OCI-LY7 (cell line): ENCODE results near the gene ALAS2. TPM values are rescaled to one million over a fixed set of nuclear protein-coding genes. Genes with fewer than 3 reads are reported as not detected.

Experiments
- BruUV-seq: library from RNA; stranded (reverse); fragments of 400-500 nt; replicated peaks from 2 replicates; lab custom pipeline; 2021; lab: Mats Ljungman, UMichigan
- CTCF ChIA-PET: fragments of 300-600 bp; sonication (Branson Sonifier 250); formaldehyde crosslinking; loops from one replicate; lab custom pipeline; 2022; ENCODE audit warnings: antibody characterized with exemption; ENCODE audit not compliant: unreplicated experiment; lab: Charles Lee
- POLR2A ChIA-PET: fragments of 300-600 bp; sonication (Branson Sonifier 250); formaldehyde crosslinking; loops from one replicate; lab custom pipeline; 2022; ENCODE audit warnings: antibody characterized with exemption; lab: Charles Lee
- DNase-seq: peaks from one replicate; pipeline ENCODE4 v3.0.0-alpha.2; 2015; ENCODE audit warnings: low spot score
- H2AFZ ChIP-seq: fragments of 200-600 bp; sonication (generic), shearing (Covaris generic); 2 replicates; pipeline ENCODE4 v1.6.1; 2014; ENCODE audit warnings: mild to moderate bottlenecking, antibody characterized with exemption, low read length, moderate library complexity
- H3K27ac ChIP-seq: fragments of 200-600 bp; sonication (generic); 2 replicates; pipeline ENCODE4 v1.5.1; 2014; ENCODE audit warnings: mixed run types, low read depth, mild to moderate bottlenecking, moderate library complexity, low read length, inconsistent platforms; ENCODE audit not compliant: poor library complexity, severe bottlenecking
- H3K36me3 ChIP-seq: fragments of 200-600 bp; sonication (generic); 2 replicates; pipeline ENCODE4 v1.6.1; 2014; ENCODE audit warnings: mild to moderate bottlenecking, antibody characterized with exemption, low read length, moderate library complexity, mixed read lengths; ENCODE audit not compliant: insufficient read depth
- H3K4me1 ChIP-seq: fragments of 200-600 bp; sonication (generic); 2 replicates; pipeline ENCODE4 v1.5.1; 2014; ENCODE audit warnings: mild to moderate bottlenecking, low read length; ENCODE audit not compliant: insufficient read depth, poor library complexity, severe bottlenecking
- H3K4me2 ChIP-seq: fragments of 200-600 bp; sonication (generic); 2 replicates; pipeline ENCODE4 v1.6.1; 2014; ENCODE audit warnings: mild to moderate bottlenecking, low read length
- H3K4me3 ChIP-seq: fragments of 200-600 bp; sonication (generic); 2 replicates; pipeline ENCODE4 v1.5.1; 2014; ENCODE audit warnings: mild to moderate bottlenecking, low read depth, low read length; ENCODE audit not compliant: poor library complexity, severe bottlenecking
- H3K79me2 ChIP-seq: fragments of 200-600 bp; sonication (generic); 2 replicates; pipeline ENCODE4 v1.6.1; 2016; ENCODE audit warnings: low read depth, mild to moderate bottlenecking, low read length, moderate library complexity, mixed read lengths; ENCODE audit not compliant: insufficient read depth
- H3K9me2 ChIP-seq: fragments of 200-600 bp; sonication (generic); 2 replicates; pipeline ENCODE4 v1.6.1; 2016; ENCODE audit warnings: mild to moderate bottlenecking, low read length, mixed read lengths; ENCODE audit not compliant: insufficient read depth
- H3K9me3 ChIP-seq: fragments of 200-600 bp; sonication (generic); 2 replicates; pipeline ENCODE4 v1.6.1; 2014; ENCODE audit warnings: mild to moderate bottlenecking, mixed run types, low read length, mixed read lengths
- H4K20me1 ChIP-seq: fragments of 200-600 bp; sonication (generic); 2 replicates; pipeline ENCODE4 v1.6.1; 2014; ENCODE audit warnings: mild to moderate bottlenecking, antibody characterized with exemption, low read length, moderate library complexity, mixed read lengths; ENCODE audit not compliant: insufficient read depth
- CTCF ChIP-seq: fragments of 200-600 bp; sonication (generic); conservative IDR thresholded peaks from 2 replicates; pipeline ENCODE4 v1.5.1; 2014; ENCODE audit warnings: mild to moderate bottlenecking, antibody characterized with exemption, low read length, moderate library complexity, mixed read lengths
- EZH2phosphoT487 ChIP-seq: fragments of 200-600 bp; sonication (generic); IDR thresholded peaks from 2 replicates; pipeline ENCODE4 v1.6.1; 2018; ENCODE audit warnings: low read depth, borderline replicate concordance, mild to moderate bottlenecking, mixed run types, antibody characterized with exemption, low read length, moderate library complexity, mixed read lengths
- intact Hi-C: fragments of 100-400 bp; cut with micrococcal nuclease; formaldehyde crosslinking; loops from one replicate; pipeline ENCODE4 v1.10.0; 2022; ENCODE audit not compliant: unreplicated experiment
- total RNA-seq, 2 experiments: library from RNA; depleted of rRNA in 1 of 2; stranded (reverse); fragments of >200 nt in 1 of 2; shearing (Covaris generic) in 1 of 2; gene quantifications; 2 replicates each; pipeline ENCODE4 v1.2.3, GENCODE V29; 2014 to 2022

Gene ALAS2
- total RNA-seq, 2 experiments from 2014 or later = not detected

GRCh38 chrX:54999717-55000598 lies 30.8 kb downstream of the ALAS2 start, which contains the start of gene APEX2:
TSS of gene APEX2 (plus strand) at chrX:55000363. CDS start at chrX:55000423, 60 bp downstream.
- CTCF ChIA-PET = interaction anchor here (0.5 kb wide), 1 partner anchor 1596 kb away, joined by 3 read pairs; no protein-coding TSS in a partner anchor
- H3K79me2 ChIP-seq = peaks cover 17% of the 10 kb centered on the region
- POLR2A ChIA-PET = interaction anchor here (0.7 to 2.4 kb wide), 8 partner anchors 9 to 1267 kb away, joined by 3 to 12 read pairs (median 6); no protein-coding TSS in a partner anchor
- no peaks in the 10 kb centered on the region for H4K20me1 ChIP-seq
- H3K4me3 ChIP-seq = peak within 1 kb of the TSS; percentile 83
- peaks cover 13% of the 10 kb centered on the region for H3K4me1 ChIP-seq
- peaks cover 33% of the 10 kb centered on the region for H3K36me3 ChIP-seq
- peak within 1 kb of the TSS; percentile 90 for H3K27ac ChIP-seq
- H3K9me3 ChIP-seq = no peaks in the 10 kb centered on the region
- H3K4me2 ChIP-seq = peak within 1 kb of the TSS; percentile 85
- intact Hi-C loops = loop anchor here (5.0 kb wide), 1 partner anchor 468 kb away; the partner anchor contains the start of gene GNL3L
- TSS peak; percentile 83 for BruUV-seq
- TF ChIP-seq EZH2phosphoT487 (no peak), CTCF (no peak)
- DNase-seq = peak; percentile 91
- no peaks in the 10 kb centered on the region for H3K9me2 ChIP-seq
- H2AFZ ChIP-seq = peak within 1 kb of the TSS; percentile 87

- Histone ChIP-seq H3K9me2 (no peaks in the 10 kb centered on the region), H3K79me2 (peaks cover 4% of the 10 kb centered on the region), H3K4me2 (no peak overlapping the region), H3K36me3 (no peaks in the 10 kb centered on the region), H3K4me3 (no peak overlapping the region), H4K20me1 (no peaks in the 10 kb centered on the region), H2AFZ (no peak overlapping the region), H3K9me3 (no peaks in the 10 kb centered on the region), H3K27ac (no peak overlapping the region), H3K4me1 (peaks cover 6% of the 10 kb centered on the region)
- TF ChIP-seq EZH2phosphoT487 = no peak
- ChIA-PET POLR2A (no interaction called here), CTCF (interaction anchor here (0.6 kb wide), 1 partner anchor 1592 kb away, joined by 3 read pairs; no protein-coding TSS in a partner anchor)
- DNase-seq = no peak
- intact Hi-C loops = no loop called here
- no TSS peak for BruUV-seq
Observed at GRCh38 chrX:54995621-54996020, 35.2 kb downstream of the ALAS2 start.

- H3K79me2 ChIP-seq = no peaks in the 10 kb centered on the region
- CTCF ChIA-PET = interaction anchor here (0.6 kb wide), 1 partner anchor 1591 kb away, joined by 3 read pairs; no protein-coding TSS in a partner anchor
- intact Hi-C loops = no loop called here
Observed at GRCh38 chrX:54994668-54995351, 36.0 kb downstream of the ALAS2 start.

More at GRCh38 chrX:54994668-54995351, 36.0 kb downstream of the ALAS2 start:
- no peak for TF ChIP-seq CTCF
- POLR2A ChIA-PET = no interaction called here
- Histone ChIP-seq H4K20me1 (no peaks in the 10 kb centered on the region), H3K4me3 (no peak overlapping the region), H3K27ac (no peak overlapping the region), H3K36me3 (no peaks in the 10 kb centered on the region), H3K9me3 (no peaks in the 10 kb centered on the region), H3K4me1 (peaks cover 6% of the 10 kb centered on the region), H3K4me2 (no peak overlapping the region), H3K9me2 (no peaks in the 10 kb centered on the region), H2AFZ (no peak overlapping the region)
- DNase-seq = no peak
- BruUV-seq = no TSS peak
